NK-92 treated with Interleukin-12 subunit alpha and Interleukin-12 subunit beta, amount 100 ng/mL, for 24 hours (cell line): ENCODE data around the gene NOX4.
"Not testable (repeated sequence)": the region's sequence is repeated elsewhere in the genome, so short reads cannot be mapped to it uniquely, and the experiment has no call there.

ENCODE experiments used
- DNase-seq: peaks from one replicate; lab custom pipeline; 2025; lab: John Stamatoyannopoulos, UW

Gene NOX4

DNA sequence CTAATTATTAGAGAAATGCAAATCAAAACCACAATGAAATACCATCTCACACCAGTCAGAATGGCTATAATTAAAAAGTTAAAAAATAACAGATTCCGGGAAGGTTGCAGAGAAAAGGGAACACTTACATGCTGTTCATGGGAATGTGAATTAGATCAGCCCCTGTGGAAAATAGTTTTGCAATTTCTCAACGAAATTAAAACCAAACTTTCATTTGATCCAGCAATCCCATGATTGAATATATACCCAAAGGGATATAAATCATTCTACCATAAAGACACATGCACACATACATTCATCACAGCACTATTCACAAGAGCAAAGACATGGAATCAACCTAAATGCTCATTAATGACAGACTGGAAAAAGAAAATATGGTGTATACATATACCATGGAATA lies 32.5 kb downstream of the NOX4 start:
- no peak for DNase-seq

DNA sequence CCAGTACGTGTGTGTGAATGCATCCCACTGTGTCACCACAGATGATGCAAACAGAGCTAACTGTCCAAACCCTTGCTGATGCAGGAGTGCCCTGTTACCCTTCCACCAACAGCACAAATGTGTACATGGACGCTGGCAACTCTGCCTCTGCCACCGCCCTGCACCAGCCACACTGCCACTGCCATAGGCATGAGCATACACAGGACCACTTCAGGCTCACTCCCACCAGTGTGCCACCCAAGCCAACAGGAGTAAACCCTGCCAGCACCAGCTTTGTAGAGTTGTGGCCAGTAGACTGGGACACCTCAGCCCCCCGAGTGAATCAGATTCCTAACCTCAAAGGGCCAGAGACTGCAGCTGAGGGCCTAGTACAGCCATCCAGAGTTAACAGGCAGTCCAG lies 34.0 kb downstream of the NOX4 start:
- DNase-seq = no peak

DNA sequence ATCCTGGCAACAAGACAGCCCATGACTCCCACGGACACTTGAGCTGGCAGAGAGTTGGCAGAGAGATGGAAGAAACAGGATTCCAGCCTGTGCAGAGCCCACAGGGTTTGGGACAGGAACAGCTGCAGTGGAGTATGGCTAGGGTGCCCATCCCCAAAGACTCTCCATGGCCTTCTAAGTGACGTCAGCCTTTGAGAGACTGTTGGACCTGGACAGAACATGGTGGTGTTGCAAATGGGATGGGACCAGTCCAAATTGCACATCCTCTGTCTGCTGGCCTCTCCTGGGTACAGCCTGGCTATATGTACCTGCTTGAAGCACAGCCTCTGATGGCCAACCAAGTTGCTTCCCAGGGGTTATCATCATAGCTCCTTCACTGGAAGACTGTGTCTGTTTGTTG lies 34.5 kb downstream of the NOX4 start:
- DNase-seq = no peak

DNA sequence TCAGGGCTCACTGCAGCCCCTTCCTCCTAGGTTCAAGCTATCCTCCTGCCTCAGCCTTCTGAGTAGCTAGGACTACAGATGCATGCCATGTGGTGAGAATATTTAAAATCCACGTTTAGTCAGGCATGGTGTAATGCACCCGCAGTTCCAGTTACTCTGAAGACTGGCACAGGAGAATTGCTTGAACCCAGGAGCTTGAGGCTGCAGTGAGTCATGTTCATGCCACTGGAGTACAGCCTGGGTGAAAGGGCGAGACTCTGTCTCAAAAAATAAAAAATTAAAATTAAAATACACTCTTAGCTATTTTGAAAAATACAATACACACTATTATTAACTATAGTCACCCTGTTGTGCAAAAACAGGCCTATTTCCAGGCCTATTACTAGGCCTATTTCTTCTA lies 38.4 kb downstream of the NOX4 start:
- DNase-seq = no peak

DNA sequence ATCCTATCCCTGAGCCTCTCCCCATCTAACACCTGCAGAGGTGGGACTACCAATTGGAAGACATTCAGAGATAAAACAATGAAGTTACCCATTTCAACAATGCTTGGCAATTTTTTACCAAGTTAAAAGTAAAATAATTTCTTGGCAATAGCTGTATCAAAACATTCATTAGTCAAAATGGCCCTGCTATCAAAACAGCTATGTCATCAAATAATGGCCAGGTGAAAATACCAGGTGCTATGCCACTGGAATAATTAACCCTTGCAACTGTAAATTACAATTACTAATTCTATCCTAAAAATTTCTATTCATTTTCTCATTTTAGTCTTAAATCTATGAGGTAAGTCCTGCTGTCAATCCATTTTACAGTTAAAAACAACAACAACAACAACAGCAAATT lies 43.3 kb downstream of the NOX4 start:
- DNase-seq = no peak

DNA sequence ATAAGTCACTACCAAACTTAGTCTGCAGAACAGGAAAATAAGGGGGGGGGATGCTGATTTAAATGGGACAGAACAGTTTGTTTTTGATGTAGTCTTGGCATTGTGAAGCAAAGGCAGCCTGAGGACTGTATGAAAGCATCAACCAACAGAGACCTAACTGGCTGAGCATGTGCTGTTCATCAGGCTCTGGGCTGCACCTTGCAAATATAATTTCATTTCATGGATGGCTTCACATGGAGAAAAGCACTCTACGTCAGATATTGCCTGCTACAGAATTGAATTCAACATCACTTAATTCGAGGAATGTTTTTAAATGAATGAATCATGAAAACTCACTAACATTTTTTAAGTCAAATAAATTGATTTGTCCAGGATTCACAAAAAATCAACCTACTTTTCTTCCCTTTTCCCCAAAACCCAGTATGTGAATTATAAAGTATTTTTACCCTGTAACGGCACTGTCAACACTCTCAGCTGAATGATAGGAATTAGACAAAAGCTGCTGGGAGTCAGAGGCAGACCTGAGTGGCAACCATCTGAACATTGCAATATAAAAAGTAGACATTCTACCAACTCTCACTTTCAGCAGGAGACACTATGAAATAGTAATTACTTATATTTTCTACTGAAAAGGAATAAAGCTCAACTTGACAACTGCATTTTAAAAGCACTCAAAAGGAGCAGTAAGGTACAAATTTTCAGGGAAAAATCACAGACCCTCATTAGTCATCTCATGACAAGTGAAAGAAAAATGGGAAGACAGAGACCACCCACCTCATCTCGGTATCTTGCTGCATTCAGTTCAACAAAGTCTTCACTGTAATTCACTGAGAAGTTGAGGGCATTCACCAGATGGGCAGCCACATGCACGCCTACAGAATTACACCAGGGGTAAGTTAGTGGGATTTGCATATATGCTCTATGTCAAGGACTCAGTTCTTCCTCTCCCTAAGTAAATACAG lies 47.5 kb downstream of the NOX4 start:
- no peak for DNase-seq

DNA sequence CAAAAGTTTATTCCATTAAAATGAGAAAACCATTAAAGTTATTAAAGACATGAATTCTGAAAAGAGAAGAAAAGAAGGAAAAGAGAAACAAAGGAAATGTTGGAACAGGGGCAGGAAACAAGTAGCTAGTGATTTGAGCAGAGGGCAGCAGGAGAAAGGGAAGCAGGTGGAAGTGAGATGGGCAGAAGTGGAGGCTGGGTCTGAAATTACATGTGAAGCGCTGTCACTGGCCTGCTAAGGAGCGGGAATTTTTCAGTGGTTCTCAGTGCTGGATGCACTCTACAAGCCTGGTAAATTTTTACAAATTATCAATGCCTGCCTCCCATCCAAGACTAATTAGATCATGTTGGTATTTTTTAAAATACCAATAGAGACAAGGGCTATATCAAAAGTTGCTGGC lies 48.4 kb downstream of the NOX4 start:
- no peak for DNase-seq

DNA sequence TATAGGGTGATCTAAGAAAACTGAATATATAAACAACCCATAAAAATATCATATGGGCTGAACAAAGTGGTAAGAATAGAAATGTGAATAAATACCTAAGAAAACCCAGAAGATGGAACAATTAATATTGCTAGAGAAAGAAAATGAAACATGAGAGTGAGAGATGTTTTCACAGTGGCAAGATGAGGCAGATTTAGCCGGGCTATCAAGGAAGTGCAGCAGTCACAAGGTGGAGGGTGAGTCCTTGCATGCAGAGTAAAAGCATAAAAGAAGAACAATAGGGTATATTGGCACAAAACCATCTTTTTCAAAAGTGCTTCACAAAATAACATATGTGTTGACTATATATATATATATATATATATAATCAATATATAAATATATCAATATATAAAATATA lies 49.6 kb downstream of the NOX4 start:
- no peak for DNase-seq

DNA sequence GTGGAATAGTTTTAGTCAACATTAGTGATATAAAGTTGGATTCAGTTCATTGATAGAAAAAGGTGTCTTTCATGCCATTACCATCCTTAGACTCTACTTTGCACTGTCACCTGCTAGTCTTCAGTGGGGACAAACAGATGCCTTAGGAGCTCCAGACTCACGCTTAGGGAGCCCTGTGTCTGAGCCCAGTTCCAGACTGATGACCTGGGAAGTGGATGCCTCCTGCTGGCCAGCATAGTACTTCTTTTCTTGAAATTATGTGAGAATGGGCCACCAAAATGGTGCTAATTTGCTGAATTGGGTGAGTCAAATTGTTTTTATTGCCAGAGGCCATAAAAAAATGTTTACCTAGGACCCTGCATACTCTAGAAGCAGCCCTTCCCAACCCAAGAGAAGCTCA lies 53.9 kb downstream of the NOX4 start:
- no peak for DNase-seq

DNA sequence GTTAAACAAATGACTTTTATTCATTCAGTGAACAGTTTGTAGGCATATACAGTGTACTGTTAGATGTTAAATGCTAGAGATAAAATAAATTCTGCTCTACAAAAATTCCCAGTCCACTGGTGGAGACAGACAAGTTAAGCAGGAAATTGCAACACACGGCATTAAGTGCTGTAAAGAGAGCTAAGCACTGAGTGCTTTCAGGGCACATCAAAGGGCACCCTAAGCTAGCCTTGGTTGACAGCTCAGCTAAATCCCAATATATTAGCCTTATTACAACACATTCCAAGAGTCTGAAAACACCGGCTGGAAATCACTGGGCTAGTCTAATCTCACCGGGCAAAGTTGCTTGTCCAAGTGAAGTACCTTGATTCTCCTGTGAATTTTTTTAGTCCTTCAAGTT lies 55.1 kb downstream of the NOX4 start:
- DNase-seq = no peak

DNA sequence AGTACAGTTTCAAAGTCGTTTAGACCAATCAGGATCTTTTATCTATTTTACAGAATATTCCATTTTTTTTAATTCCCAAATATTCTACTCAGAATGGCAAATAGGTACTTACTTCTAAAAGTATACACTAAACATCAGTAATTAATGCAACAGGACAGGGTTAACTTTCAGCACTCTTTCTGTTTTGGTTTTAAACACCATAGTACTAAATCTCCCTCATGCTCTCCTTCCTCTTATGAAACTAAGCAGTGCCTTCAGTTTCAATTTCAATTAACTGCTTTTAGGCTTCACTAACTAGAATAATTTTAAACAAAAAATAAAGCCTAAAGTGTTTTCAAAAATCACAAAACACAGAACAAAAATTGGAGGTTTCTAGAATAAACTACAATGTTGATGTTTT lies 57.9 kb downstream of the NOX4 start:
- DNase-seq = no peak

DNA sequence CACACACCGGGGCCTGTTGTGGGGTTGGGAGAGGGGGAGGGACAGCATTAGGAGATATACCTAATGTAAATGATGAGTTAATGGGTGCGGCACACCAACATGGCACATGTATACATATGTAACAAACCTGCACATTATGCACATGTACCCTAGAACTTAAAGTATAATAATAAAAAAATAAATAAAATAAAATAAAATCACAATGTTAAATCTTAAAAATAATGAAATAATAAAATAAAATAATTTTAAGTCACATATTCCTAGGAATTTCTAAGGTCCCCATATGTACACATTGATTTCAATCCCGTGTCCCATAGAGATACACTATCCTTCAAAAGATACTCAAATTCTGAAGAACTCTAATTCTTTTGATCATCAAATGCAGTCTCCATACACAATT lies 59.0 kb downstream of the NOX4 start:
- DNase-seq = not testable (repeated sequence)

DNA sequence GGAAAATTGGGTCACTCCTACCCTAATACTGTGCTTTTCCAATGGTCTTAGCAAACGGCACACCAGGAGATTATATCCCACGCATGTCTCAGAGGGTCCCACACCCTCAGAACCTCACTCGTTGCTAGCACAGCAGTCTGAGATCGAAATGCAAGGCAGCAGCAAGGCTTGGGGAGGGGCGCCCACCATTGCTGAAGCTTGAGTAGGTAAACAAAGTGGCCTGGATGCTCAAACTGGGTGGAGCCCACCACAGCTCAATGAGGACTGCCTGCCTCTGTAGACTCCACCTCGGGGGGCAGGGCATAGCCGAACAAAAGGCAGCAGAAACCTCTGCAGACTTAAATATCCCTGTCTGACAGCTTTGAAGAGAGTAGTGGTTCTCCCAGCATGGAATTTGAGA lies 64.7 kb downstream of the NOX4 start:
- not testable (repeated sequence) for DNase-seq

DNA sequence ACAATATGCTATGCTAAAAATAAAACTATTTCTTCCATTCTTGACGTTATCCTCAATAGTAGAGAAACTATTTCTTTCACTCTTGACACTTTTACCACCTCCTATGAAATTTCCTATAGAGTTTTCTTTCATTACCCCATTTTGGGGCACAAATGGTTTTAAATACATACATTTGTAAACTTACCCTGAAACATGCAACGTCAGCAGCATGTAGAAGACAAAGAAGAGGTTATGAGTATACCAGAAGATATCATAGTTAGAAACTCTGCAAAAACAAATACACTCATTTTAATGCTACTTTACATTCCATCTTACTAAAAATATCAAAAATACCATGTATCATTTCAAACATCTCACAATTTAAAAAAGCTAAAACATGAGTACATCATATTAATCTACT lies 69.5 kb downstream of the NOX4 start:
- no peak for DNase-seq

DNA sequence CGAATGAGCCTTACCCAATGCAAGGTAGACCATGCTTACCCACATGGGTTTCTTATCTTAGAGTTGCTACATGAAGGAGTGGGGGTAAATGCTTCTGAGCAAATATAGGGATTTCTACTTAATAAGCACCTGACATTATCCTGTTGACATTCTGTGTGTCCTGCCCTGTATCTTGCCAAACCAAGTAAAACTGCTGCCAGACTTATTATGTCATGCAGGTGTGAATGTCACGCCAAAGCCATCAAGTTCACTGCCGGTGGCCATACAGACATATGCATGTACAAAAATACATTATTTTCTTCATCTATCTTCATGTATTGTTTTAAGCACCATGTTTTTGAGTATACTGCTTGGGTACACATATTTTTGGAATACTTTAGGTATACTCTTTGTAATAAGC lies 70.2 kb downstream of the NOX4 start:
- no peak for DNase-seq

DNA sequence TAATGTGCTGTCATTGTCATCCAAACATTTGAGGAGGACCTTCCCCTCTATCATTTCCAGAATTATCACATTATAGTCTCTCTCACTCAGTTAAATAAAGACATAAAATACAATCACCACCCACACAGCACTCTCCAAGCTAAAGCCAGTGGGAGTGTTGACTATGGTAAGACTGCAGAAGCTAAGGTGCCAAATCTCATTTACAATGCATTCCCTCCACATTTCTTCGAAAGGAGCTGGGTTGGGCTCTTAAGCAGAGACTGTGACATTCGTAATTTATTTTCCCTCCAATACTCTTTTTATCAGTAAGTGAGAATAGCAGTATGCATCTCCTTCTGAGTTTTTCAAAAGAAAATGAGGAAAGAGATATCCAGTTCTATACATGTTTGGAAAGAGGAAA lies 74.2 kb downstream of the NOX4 start:
- DNase-seq = no peak

DNA sequence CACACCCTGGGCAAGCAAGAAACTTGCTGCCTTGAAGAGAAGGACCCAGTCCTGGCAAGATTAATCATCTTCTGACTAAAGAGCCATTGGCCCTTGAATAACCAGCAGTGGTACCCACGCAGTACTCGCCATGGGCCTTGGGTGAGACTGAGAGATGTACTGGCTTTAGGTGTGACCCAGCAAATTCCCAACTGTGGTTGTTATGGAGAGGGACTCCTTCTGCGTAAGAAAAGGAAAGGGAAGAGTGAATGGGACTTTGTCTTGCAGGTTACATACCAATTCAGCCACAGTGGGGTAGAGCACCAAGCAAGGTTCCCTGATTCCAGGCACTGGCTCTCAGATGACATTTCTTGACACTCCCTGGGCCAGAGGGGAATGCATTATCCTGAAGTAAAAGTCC lies 80.1 kb downstream of the NOX4 start:
- DNase-seq = not testable (repeated sequence)

DNA sequence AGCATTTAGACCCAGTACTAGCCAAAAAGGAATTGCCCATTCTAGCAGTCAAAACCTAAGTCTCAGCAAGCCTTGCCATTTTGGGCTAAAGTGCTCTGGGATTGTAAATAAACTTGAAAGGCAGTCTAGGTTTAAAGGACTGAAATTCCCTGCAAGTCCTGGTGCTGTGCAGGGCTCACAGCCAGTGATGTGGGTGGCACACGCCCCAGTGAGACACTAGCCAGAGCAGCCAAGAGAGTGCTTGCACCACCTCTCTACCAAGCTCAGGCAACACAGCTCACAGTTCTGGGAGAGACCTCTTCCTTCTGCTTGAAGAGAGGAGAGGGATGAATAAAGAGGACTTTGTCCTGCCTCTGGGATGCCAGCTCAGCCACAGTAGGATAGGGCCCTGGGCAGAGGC lies 80.5 kb downstream of the NOX4 start:
- DNase-seq = not testable (repeated sequence)

DNA sequence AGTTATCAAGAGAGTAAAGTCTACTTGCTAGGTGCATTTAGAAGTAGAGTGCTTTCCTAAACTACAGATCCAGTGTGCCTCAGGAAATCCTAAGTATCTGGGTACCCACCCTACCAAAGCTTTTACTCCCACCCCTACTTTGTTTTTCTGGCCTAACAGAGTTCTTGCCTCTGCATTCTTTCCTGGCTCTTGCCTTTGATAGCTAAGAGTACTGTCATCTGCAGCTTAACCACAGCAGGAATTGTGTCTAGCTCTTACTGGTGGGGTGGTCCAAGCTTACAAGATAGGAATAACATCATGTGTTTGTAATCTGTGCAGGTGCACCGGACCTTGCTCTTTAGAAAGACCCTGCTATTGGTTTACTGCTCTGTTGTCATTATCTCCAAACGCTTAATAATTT lies 82.7 kb downstream of the NOX4 start:
- not testable (repeated sequence) for DNase-seq

DNA sequence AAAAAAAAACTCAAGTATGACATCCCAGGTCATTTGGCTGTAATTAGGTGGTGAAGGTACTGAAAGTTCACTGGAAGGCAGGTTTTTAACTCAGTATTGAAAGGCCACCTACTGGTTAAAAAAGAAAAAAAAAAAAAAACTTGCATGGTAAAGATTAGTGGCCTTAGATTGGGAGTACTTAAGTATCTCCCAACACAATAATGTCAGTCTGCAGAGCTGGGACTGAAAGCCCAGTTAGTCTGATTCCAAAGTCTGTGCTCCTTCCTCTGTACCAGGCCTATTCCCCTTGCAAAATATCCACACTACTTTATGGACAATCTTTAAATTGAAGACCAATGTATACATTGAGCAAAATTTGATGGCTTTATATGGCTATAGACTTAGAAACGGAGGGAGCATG lies 85.5 kb downstream of the NOX4 start:
- DNase-seq = no peak

DNA sequence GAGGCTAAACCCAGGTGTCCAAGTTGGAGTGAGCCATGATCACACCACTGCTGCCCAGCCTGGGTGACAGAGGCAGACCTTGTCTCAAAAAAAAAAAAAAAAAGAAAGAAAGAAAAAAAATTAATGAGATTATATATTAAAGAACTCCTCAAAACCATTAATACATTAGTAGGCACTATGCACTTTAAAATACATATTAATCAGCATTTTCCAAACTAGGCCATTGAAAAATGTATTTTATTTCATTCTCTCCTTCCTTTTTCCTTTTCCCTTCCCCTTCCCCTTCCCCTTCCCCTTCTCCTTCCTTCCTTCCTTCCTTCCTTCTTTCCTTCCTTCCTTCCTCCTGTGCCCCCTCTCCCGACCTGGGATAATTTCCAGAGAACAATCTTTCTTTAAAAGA lies 99.5 kb downstream of the NOX4 start:
- not testable (repeated sequence) for DNase-seq

DNA sequence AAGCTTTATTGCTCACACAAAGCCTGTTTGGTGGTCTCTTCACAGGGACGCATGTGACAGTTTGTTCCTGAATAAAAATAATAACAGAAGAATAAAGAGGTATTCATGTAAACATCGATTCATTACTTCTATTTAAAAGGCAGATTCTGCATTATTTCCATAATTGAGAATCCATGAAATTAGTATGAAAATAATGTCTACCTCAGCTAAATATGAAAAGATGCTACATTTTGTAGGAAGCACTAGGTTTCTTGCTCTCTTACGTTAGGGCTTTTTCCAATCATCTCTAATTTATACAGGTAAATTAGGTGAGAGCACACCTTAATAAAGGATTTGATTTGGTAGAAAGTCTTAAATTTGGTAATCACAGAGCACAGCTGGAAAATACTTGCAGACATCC lies 103.7 kb downstream of the NOX4 start:
- DNase-seq = not testable (repeated sequence)

DNA sequence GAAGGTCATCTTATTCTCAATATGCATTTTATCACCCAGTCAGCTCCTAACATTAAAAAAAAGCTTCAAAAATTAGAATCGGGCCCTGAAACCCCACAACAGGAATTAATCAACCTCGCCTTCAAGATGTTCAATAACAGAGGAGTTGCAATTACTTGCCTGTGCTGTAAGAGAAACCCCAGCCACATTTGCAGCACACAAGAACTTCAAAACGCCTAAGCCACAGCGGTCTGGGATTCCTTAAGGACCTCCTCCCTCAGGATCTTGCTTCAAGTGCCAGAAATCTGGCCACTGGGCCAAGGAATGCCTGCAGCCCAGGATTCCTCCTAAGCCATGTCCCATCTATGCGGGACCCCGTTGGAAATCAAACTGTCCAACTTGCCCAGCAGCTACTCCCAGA lies 108.2 kb downstream of the NOX4 start:
- DNase-seq = not testable (repeated sequence)

DNA sequence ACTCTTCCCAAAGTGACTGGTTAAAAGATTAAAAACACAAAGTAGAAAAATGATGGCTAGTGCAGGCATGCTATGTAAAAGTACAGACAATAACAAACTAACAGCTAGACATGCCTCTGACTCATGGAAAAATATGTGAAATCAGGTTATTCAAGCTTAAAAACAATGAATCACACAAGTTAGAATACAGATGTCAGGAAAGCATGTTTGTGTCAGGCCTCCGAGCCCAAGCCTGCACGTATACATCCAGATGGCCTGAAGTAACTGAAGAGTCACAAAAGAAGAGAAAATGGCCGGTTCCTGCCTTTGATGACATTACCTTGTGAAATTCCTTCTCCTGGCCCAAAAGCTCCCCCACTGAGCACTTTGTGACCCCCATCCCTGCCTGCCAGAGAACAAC lies 110.1 kb downstream of the NOX4 start:
- DNase-seq = no peak
